GM12801 (cell line): Measurements from ENCODE around the gene SLC34A2.

Experiments
- CTCF ChIP-seq: IDR thresholded peaks from one replicate; pipeline ENCODE4 v1.5.1; 2011; ENCODE audit warnings: control low read depth; ENCODE audit not compliant: insufficient read length; ENCODE audit errors: extremely low read depth

The SLC34A2 gene, protein sequence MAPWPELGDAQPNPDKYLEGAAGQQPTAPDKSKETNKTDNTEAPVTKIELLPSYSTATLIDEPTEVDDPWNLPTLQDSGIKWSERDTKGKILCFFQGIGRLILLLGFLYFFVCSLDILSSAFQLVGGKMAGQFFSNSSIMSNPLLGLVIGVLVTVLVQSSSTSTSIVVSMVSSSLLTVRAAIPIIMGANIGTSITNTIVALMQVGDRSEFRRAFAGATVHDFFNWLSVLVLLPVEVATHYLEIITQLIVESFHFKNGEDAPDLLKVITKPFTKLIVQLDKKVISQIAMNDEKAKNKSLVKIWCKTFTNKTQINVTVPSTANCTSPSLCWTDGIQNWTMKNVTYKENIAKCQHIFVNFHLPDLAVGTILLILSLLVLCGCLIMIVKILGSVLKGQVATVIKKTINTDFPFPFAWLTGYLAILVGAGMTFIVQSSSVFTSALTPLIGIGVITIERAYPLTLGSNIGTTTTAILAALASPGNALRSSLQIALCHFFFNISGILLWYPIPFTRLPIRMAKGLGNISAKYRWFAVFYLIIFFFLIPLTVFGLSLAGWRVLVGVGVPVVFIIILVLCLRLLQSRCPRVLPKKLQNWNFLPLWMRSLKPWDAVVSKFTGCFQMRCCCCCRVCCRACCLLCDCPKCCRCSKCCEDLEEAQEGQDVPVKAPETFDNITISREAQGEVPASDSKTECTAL

GRCh38 chr4:25654971-25655963, at the start of gene SLC34A2:
Gene SLC34A2 (plus strand): TSS chr4:25655851. CDS start chr4:25662501, 6,650 bp downstream.
- TF ChIP-seq CTCF, result no peak

DNA sequence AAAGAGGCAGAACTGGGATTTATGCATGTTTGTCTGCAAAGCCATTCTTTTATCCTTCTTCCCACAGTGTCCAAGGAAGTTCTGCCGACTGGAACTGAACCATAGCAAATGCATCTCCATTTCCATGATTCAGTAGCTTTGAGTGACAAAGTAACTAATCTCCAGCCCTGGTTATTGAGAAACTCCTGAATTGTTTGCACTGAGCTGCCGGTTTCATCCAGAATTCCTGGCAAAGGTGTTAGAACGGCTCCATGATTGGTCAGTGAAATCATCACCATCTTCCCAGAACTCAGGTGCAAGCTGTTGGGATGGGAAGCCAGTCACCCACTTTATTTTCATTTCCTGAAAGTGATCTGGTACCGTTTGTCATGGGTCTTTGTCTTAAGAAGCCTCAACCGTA, 47.0 kb upstream of the SLC34A2 start:
- no peak for TF ChIP-seq CTCF

- TF ChIP-seq CTCF, result no peak
These were observed 45.7 kb upstream of the SLC34A2 start for GRCh38 chr4:25609976-25610375.

DNA sequence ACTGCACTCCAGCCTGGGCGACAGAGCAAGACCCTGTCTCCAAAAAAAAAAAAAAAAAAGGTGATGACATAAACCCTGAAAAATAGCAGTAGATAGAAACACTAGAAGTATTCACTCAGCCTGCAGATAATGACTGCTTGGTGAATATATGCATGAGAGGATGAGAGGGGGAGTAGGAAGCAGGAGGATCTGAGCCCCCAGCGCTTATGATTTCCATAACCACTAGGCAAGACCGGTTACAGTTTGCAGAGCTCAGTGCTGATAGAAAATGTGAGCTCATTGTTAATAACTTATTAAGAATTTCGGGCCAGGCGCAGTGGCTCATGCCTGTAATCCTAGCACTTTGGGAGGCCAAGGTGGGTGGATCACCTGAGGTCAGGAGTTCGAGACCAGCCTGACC, 40.8 kb upstream of the SLC34A2 start:
- TF ChIP-seq CTCF, result no peak

GRCh38 chr4:25621027-25621930, 34.4 kb upstream of the SLC34A2 start:
- no peak for TF ChIP-seq CTCF

DNA sequence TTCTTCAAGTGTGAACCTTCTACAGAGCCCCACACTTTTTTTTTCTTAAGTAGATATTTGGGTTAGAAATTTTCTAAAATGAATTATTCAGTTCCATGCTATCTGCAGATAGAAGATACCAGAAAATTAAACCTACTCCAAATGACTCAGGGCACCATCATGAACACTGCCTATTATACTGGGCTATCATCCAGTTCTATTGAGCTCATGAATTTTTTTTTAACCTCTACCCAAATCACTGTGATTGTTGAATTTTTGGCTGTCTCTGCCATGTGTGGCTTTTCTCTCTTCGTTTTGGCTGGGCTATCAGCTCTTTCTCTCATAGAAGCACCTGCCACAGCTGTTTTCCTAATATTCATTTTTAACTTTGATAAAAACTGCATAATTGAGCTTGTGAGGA, 31.0 kb upstream of the SLC34A2 start:
- no peak for TF ChIP-seq CTCF
